HCT116 (cell line): ENCODE data around the gene NBAS. TPM values are rescaled to one million over a fixed set of nuclear protein-coding genes. Genes with fewer than 3 reads are reported as not detected.

Experiments
- ATAC-seq: fragments of 200-7000 bp; cut with Tn5 transposase; 2 replicates; pipeline ENCODE4 v1.9.1; 2020; ENCODE audit warnings: mild to moderate bottlenecking, moderate library complexity
- BruUV-seq: library from RNA; stranded (reverse); fragments of 400-500 nt; replicated peaks from 2 replicates; lab custom pipeline; 2021; lab: Mats Ljungman, UMichigan
- CTCF ChIA-PET: fragments of 300-600 bp; sonication (Branson Sonifier 250); formaldehyde crosslinking; loops from one replicate; lab custom pipeline; 2021; ENCODE audit warnings: antibody characterized with exemption; lab: Charles Lee
- POLR2A ChIA-PET: fragments of 300-600, 350-600 bp; sonication (Branson Sonifier 250); formaldehyde crosslinking; loops from one replicate; lab custom pipeline; 2021; ENCODE audit warnings: antibody characterized with exemption; lab: Charles Lee
- RAD21 ChIA-PET, 2 experiments: fragments of 300-600 bp; sonication (Branson Sonifier 250); formaldehyde crosslinking; loops; one replicate each; lab custom pipeline; 2023; ENCODE audit warnings: low total read pairs in 2 of 2; ENCODE audit not compliant: uncharacterized antibody in 2 of 2, unreplicated experiment in 2 of 2, low non-redundant PET in 1 of 2; lab: Charles Lee
- DNase-seq: peaks from one replicate; pipeline ENCODE4 v3.0.0-alpha.2; 2010; ENCODE audit warnings: low read depth, low spot score
- H2AFZ ChIP-seq: fragments of 200-600 bp; shearing (Covaris generic), sonication (generic); 2 replicates; pipeline ENCODE4 v1.6.1; 2017; ENCODE audit warnings: low read depth, mixed run types, mixed read lengths, antibody characterized with exemption, low read length; ENCODE audit not compliant: poor library complexity, severe bottlenecking
- H3K27ac ChIP-seq: 2 replicates; pipeline ENCODE4 v1.5.1; 2012; ENCODE audit warnings: low read depth, low read length
- H3K27me3 ChIP-seq: fragments of 200-600 bp; sonication (generic); 2 replicates; pipeline ENCODE4 v1.6.1; 2016; ENCODE audit warnings: mixed run types, low read length, mixed read lengths; ENCODE audit not compliant: insufficient read depth
- H3K36me3 ChIP-seq, 2 experiments: fragments of 200-500 bp in 1 of 2; fragments of 200-600 bp in 1 of 2; sonication (Bioruptor generic) in 1 of 2; sonication (generic) in 1 of 2; 2 replicates each; pipeline versions ENCODE4 v1.5.1 to v1.6.1; 2014 to 2016; ENCODE audit warnings: low read length in 2 of 2, inconsistent platforms in 1 of 2, mixed read lengths in 1 of 2, mixed run types in 1 of 2; ENCODE audit not compliant: insufficient read depth in 2 of 2, control insufficient read depth in 1 of 2
- H3K4me1 ChIP-seq, 2 experiments: fragments of 200-600 bp in 1 of 2; sonication (generic) in 1 of 2; 2 replicates each; pipeline versions ENCODE4 v1.5.1 to v1.6.1; 2012 to 2017; ENCODE audit warnings: low read length in 2 of 2, inconsistent platforms in 1 of 2, mild to moderate bottlenecking in 1 of 2, mixed read lengths in 1 of 2, mixed run types in 1 of 2, moderate library complexity in 1 of 2; ENCODE audit not compliant: insufficient read depth in 2 of 2, control insufficient read depth in 1 of 2
- H3K4me2 ChIP-seq: fragments of 200-600 bp; sonication (generic); 2 replicates; pipeline ENCODE4 v1.6.1; 2017; ENCODE audit warnings: mixed run types, low read length, mixed read lengths
- H3K4me3 ChIP-seq, 2 experiments: fragments of 200-600 bp in 1 of 2; sonication (generic) in 1 of 2; replicated peaks in 1 of 2; 2 replicates each; pipeline ENCODE4 v1.5.1; 2011 to 2016; ENCODE audit warnings: low read length in 2 of 2, control low read depth in 1 of 2, low read depth in 1 of 2, mild to moderate bottlenecking in 1 of 2, mixed read lengths in 1 of 2, mixed run types in 1 of 2
- H3K79me2 ChIP-seq: fragments of 200-600 bp; sonication (generic); 2 replicates; pipeline ENCODE4 v1.6.1; 2017; ENCODE audit warnings: mild to moderate bottlenecking, mixed run types, low read length, moderate library complexity, mixed read lengths; ENCODE audit not compliant: insufficient read depth
- H3K9ac ChIP-seq: fragments of 200-600 bp; sonication (generic); 2 replicates; pipeline ENCODE4 v1.6.1; 2016; ENCODE audit warnings: low read length, mixed read lengths
- H3K9me2 ChIP-seq: fragments of 200-600 bp; sonication (generic), shearing (Covaris generic); 2 replicates; pipeline ENCODE4 v1.6.1; 2017; ENCODE audit warnings: mixed run types, mild to moderate bottlenecking, moderate library complexity; ENCODE audit not compliant: insufficient read depth
- H3K9me3 ChIP-seq, 2 experiments: fragments of 200-500 bp in 1 of 2; fragments of 200-600 bp in 1 of 2; sonication (Bioruptor generic) in 1 of 2; sonication (generic) in 1 of 2; 2 replicates each; pipeline ENCODE4 v1.6.1; 2014 to 2017; ENCODE audit warnings: low read length in 2 of 2, mixed read lengths in 2 of 2, inconsistent platforms in 1 of 2, low read depth in 1 of 2, mild to moderate bottlenecking in 1 of 2, mixed run types in 1 of 2, moderate library complexity in 1 of 2; ENCODE audit not compliant: control insufficient read depth in 1 of 2, insufficient read depth in 1 of 2
- H4K20me1 ChIP-seq: fragments of 200-600 bp; sonication (generic), shearing (Covaris generic); 2 replicates; pipeline ENCODE4 v1.6.1; 2017; ENCODE audit warnings: mixed run types, mild to moderate bottlenecking, moderate library complexity; ENCODE audit not compliant: insufficient read depth
- CTCF ChIP-seq, 3 experiments: fragments of 200-600 bp in 1 of 3; sonication (generic) in 1 of 3; IDR thresholded peaks in 2 of 3; conservative IDR thresholded peaks in 1 of 3; 2 replicates each; pipeline ENCODE4 v1.5.1; 2012 to 2017; ENCODE audit warnings: low read depth in 2 of 3, low read length in 2 of 3, antibody characterized with exemption in 1 of 3, borderline replicate concordance in 1 of 3, control low read depth in 1 of 3, mild to moderate bottlenecking in 1 of 3, mixed read lengths in 1 of 3, mixed run types in 1 of 3, moderate library complexity in 1 of 3; ENCODE audit not compliant: insufficient read depth in 1 of 3
- EZH2phosphoT487 ChIP-seq: fragments of 200-600 bp; IDR thresholded peaks from 2 replicates; pipeline ENCODE4 v1.6.1; 2018; ENCODE audit warnings: antibody characterized with exemption, borderline replicate concordance
- POLR2A ChIP-seq: IDR thresholded peaks from 2 replicates; pipeline ENCODE4 v1.7.0; 2011; ENCODE audit warnings: borderline replicate concordance; ENCODE audit not compliant: insufficient read depth, insufficient read length; ENCODE audit errors: extremely low read depth
- RAD21 ChIP-seq: IDR thresholded peaks from 2 replicates; pipeline ENCODE4 v1.6.1; 2012; ENCODE audit warnings: low read depth, mild to moderate bottlenecking
- YY1 ChIP-seq: IDR thresholded peaks from 2 replicates; pipeline ENCODE4 v1.6.1; 2011; ENCODE audit warnings: low read length, low read depth, moderate library complexity, mild to moderate bottlenecking; ENCODE audit not compliant: insufficient replicate concordance; ENCODE audit errors: extremely low read depth
- ZNF274 ChIP-seq: fragments of 200-500 bp; sonication (Bioruptor generic); IDR thresholded peaks from 2 replicates; pipeline ENCODE4 v1.6.1; 2014; ENCODE audit warnings: mild to moderate bottlenecking, low read depth, low read length, inconsistent platforms
- intact Hi-C: fragments of 100-400 bp; cut with micrococcal nuclease; formaldehyde crosslinking; loops from 2 replicates; pipeline ENCODE4 v1.10.0; 2022
- total RNA-seq: library from RNA; stranded (reverse); gene quantifications from one replicate; pipeline ENCODE4 v1.2.1, GENCODE V29; 2021; ENCODE audit not compliant: unreplicated experiment
- TF ChIP-seq, protein P1 (sequence below): IDR thresholded peaks from 2 replicates; pipeline ENCODE4 v1.6.1; 2012; ENCODE audit warnings: low read depth

The NBAS gene
- total RNA-seq, 1 experiment from 2014 or later, result 32.8 TPM

GRCh38 chr2:15378148-15378908 lies 182.8 kb downstream of the NBAS start:
- Histone ChIP-seq H4K20me1 (no peaks in the 10 kb centered on the region), H3K9me3 (no peaks in the 10 kb centered on the region), H3K4me2 (no peak overlapping the region), H3K27me3 (no peaks in the 10 kb centered on the region), H3K79me2 (no peaks in the 10 kb centered on the region), H2AFZ (no peak overlapping the region), H3K9ac (no peak overlapping the region), H3K27ac (no peak overlapping the region), H3K36me3 (no peaks in the 10 kb centered on the region), H3K9me2 (no peaks in the 10 kb centered on the region), H3K4me3 (no peak overlapping the region)
- ChIA-PET POLR2A (no interaction called here), RAD21 (no interaction called here), CTCF (no interaction called here)
- BruUV-seq, result no TSS peak
- DNase-seq, result no peak
- intact Hi-C loops, result no loop called here
- no peak for ATAC-seq
- TF ChIP-seq POLR2A, result no peak
- TF ChIP-seq RAD21, result no peak
- TF ChIP-seq CTCF (IDR thresholded peaks at IDR 0.05 in 2 of 3, conservative IDR thresholded peaks at IDR 0.05 in 1 of 3; ENCODE audit: borderline replicate concordance in 1 of 3, insufficient read depth in 1 of 3, low read depth in 2 of 3, low read length in 2 of 3), result no peak
- TF ChIP-seq YY1, result no peak
- TF ChIP-seq, protein P1, sequence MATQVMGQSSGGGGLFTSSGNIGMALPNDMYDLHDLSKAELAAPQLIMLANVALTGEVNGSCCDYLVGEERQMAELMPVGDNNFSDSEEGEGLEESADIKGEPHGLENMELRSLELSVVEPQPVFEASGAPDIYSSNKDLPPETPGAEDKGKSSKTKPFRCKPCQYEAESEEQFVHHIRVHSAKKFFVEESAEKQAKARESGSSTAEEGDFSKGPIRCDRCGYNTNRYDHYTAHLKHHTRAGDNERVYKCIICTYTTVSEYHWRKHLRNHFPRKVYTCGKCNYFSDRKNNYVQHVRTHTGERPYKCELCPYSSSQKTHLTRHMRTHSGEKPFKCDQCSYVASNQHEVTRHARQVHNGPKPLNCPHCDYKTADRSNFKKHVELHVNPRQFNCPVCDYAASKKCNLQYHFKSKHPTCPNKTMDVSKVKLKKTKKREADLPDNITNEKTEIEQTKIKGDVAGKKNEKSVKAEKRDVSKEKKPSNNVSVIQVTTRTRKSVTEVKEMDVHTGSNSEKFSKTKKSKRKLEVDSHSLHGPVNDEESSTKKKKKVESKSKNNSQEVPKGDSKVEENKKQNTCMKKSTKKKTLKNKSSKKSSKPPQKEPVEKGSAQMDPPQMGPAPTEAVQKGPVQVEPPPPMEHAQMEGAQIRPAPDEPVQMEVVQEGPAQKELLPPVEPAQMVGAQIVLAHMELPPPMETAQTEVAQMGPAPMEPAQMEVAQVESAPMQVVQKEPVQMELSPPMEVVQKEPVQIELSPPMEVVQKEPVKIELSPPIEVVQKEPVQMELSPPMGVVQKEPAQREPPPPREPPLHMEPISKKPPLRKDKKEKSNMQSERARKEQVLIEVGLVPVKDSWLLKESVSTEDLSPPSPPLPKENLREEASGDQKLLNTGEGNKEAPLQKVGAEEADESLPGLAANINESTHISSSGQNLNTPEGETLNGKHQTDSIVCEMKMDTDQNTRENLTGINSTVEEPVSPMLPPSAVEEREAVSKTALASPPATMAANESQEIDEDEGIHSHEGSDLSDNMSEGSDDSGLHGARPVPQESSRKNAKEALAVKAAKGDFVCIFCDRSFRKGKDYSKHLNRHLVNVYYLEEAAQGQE, result no peak
- TF ChIP-seq ZNF274, result no peak
- TF ChIP-seq EZH2phosphoT487, result no peak
- TF ChIP-seq, all 23 proteins: peak for 0
- H3K4me1 ChIP-seq, result no peaks in the 10 kb centered on the region
